NT2/D1 (cell line): ENCODE data around the gene DZIP1L.

Source experiments
- DNase-seq: peaks from one replicate; pipeline ENCODE4 v3.0.0-alpha.2; 2011; ENCODE audit warnings: low read depth, low spot score
- H3K27me3 ChIP-seq: 2 replicates; pipeline ENCODE4 v1.6.0; 2011; ENCODE audit warnings: mild to moderate bottlenecking; ENCODE audit not compliant: insufficient read length, insufficient read depth
- H3K36me3 ChIP-seq: 2 replicates; pipeline ENCODE4 v1.6.1; 2011; ENCODE audit warnings: mild to moderate bottlenecking, low read length, mixed read lengths; ENCODE audit not compliant: insufficient read depth, insufficient read length
- H3K4me1 ChIP-seq: 2 replicates; pipeline ENCODE4 v1.5.1; 2011; ENCODE audit not compliant: insufficient read depth, insufficient read length
- H3K4me3 ChIP-seq: 2 replicates; pipeline ENCODE4 v1.5.1; 2011; ENCODE audit warnings: low read depth; ENCODE audit not compliant: insufficient read length
- H3K9ac ChIP-seq: 2 replicates; pipeline ENCODE4 v1.6.0; 2011; ENCODE audit warnings: low read depth; ENCODE audit not compliant: insufficient read length
- H3K9me3 ChIP-seq: 2 replicates; pipeline ENCODE4 v1.5.1; 2011; ENCODE audit warnings: mild to moderate bottlenecking, low read length; ENCODE audit not compliant: insufficient read depth
- SUZ12 ChIP-seq: IDR thresholded peaks from 2 replicates; pipeline ENCODE4 v1.6.1; 2011; ENCODE audit not compliant: insufficient read length, insufficient read depth; ENCODE audit errors: extremely low read depth
- YY1 ChIP-seq: IDR thresholded peaks from 2 replicates; pipeline ENCODE4 v1.6.1; 2011; ENCODE audit not compliant: insufficient read length, insufficient read depth
- ZNF274 ChIP-seq: IDR thresholded peaks from 2 replicates; pipeline ENCODE4 v1.6.1; 2011; ENCODE audit warnings: mild to moderate bottlenecking, low read depth, low read length

The DZIP1L gene

DNA sequence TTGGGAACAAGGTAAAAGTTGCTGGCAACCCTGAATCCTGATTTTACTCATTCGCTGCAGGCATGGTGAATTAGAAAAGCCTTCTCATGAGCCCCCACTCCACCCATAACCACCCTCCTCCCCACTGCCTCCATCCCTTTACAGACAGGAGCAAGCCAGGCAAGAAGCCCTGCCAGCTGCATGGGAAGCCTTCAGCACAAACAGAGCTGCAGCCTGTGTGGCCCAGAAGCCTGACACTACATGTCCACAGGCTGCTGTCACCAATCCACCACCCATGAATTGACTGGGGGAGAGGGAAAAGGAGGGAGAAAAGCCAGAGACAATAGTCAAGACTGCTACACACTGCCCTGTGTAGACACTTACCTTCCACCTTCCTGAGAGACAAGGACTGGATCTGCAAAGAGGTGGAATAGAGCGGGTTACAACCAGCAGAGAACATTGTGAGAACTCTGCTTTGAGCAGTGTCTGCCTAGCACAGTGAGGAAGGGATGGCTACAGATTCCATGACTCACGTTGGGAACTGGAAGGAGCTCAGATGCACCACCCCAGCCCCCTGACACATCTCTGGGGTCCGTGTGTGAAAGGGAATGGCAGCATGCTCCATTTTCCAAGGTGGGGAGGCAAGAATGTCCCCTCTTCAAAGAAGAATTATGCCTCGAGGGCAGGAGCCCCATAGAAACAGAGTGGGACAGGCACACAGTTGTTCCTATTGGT, 33.9 kb downstream of the DZIP1L start:
- H3K9ac ChIP-seq, result no peak overlapping the region
- DNase-seq, result no peak
- peaks cover 3% of the 10 kb centered on the region for H3K4me1 ChIP-seq
- TF ChIP-seq YY1, result no peak
- TF ChIP-seq ZNF274, result no peak
- no peak for TF ChIP-seq SUZ12
- H3K27me3 ChIP-seq, result no peaks in the 10 kb centered on the region
- H3K36me3 ChIP-seq, result peaks cover 67% of the 10 kb centered on the region
- no peaks in the 10 kb centered on the region for H3K9me3 ChIP-seq
- no peak overlapping the region for H3K4me3 ChIP-seq

DNA sequence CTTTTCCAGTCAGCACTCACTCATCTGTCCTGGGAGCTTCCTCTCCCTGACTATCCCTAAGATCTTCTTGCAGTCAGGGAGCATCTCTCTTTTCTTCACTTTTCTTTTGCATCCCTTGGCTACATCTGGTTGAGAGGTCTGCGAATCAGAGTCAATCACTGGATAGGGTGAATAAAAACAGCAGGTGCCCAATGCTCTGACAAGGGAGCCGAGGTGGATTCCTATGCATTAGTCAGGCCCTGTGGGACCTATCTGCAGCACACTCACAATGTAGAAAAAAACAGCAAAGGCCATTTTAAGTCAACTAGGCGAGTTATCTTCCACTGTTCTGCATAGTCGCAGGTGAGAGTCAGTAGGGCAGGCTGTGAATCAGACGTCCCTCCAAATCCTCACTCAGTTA, 35.5 kb downstream of the DZIP1L start:
- TF ChIP-seq YY1 (no peak), SUZ12 (no peak), ZNF274 (no peak)

DNA sequence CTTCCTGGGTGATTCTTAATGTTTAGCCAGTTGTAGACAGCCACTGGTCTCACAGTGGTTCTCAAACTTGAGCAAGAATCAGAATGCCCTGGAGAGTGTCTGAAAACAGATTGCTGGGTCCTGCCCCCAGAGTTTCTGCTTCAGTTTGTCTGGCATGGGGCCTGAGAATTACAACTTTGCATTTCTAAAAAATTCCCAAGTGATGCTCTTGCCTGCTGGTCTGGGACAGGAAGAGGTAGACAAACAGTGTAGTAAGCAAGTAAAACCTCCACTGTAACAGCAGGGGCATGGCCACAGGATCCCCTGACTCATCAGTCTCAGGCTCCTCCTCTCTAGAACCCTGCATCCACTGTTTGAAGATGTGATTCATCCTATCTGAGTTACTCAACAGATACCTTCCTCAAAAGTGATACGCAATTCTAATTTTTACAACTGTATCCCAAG, 36.5 kb downstream of the DZIP1L start:
- H3K27me3 ChIP-seq, result no peaks in the 10 kb centered on the region
- H3K4me3 ChIP-seq, result no peak overlapping the region
- TF ChIP-seq ZNF274, result no peak
- TF ChIP-seq SUZ12, result no peak
- TF ChIP-seq YY1, result no peak
- DNase-seq, result no peak
- H3K36me3 ChIP-seq, result peaks cover 69% of the 10 kb centered on the region
- peaks cover 3% of the 10 kb centered on the region for H3K4me1 ChIP-seq
- no peak overlapping the region for H3K9ac ChIP-seq
- H3K9me3 ChIP-seq, result no peaks in the 10 kb centered on the region; the same call in 1 of the 2 replicates

More for the DNA sequence above, 35.5 kb downstream of the DZIP1L start:
- H3K36me3 ChIP-seq, result peaks cover 74% of the 10 kb centered on the region
- no peaks in the 10 kb centered on the region for H3K27me3 ChIP-seq
- DNase-seq, result no peak
- no peak overlapping the region for H3K9ac ChIP-seq
- H3K9me3 ChIP-seq, result no peaks in the 10 kb centered on the region; the same call in 1 of the 2 replicates
- H3K4me1 ChIP-seq, result peaks cover 3% of the 10 kb centered on the region
- H3K4me3 ChIP-seq, result no peak overlapping the region

DNA sequence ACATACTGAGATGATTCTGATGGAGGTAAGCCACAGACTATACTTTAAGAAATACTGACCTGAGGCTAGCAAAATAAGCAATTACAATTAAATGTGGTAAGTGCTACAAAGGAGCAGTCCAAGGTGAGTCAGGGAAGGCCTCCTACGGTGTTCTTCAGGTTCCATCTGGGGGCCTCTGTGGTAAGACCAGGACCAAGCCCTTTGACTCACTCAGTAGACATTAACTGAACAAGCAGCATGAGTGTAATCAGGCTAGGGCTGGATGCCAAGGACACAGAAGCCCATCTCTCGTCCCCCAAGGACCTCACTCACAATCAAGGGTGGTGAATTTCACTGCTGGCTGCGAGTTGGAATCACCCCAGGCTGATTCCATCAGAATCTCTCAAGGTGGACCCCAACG, 37.3 kb downstream of the DZIP1L start:
- H3K4me3 ChIP-seq, result no peak overlapping the region
- TF ChIP-seq ZNF274 (no peak), SUZ12 (no peak), YY1 (no peak)
- H3K4me1 ChIP-seq, result peaks cover 1% of the 10 kb centered on the region
- H3K27me3 ChIP-seq, result no peaks in the 10 kb centered on the region
- no peak overlapping the region for H3K9ac ChIP-seq
- peaks cover 60% of the 10 kb centered on the region for H3K36me3 ChIP-seq
- no peaks in the 10 kb centered on the region; the same call in 1 of the 2 replicates for H3K9me3 ChIP-seq
- no peak for DNase-seq

DNA sequence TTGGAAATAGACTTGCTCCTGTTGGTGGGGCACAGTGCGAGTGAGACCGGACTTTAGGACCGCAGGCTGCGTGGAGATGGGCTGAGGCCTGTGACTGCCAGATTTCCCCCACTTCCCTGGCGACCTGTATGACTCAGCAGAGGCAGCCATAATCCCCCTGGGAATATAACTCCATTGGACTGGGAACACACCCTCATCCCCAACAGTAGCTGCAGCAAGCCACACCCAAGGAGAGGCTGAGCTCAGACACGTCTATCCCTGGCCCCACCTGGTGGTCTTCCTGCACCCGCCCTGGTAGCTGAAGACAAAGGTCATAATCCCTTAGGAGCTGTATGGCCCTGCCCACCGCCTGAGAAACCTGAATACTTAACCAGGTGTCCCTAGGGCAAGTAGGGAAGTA, 42.6 kb downstream of the DZIP1L start:
- no peak for DNase-seq
- peaks cover 71% of the 10 kb centered on the region for H3K36me3 ChIP-seq
- no peaks in the 10 kb centered on the region for H3K27me3 ChIP-seq
- TF ChIP-seq ZNF274 (no peak), SUZ12 (no peak)
- peaks cover 5% of the 10 kb centered on the region for H3K4me1 ChIP-seq
- H3K9me3 ChIP-seq, result no peaks in the 10 kb centered on the region; the same call in 1 of the 2 replicates
- no peak overlapping the region for H3K9ac ChIP-seq
- H3K4me3 ChIP-seq, result no peak overlapping the region

DNA sequence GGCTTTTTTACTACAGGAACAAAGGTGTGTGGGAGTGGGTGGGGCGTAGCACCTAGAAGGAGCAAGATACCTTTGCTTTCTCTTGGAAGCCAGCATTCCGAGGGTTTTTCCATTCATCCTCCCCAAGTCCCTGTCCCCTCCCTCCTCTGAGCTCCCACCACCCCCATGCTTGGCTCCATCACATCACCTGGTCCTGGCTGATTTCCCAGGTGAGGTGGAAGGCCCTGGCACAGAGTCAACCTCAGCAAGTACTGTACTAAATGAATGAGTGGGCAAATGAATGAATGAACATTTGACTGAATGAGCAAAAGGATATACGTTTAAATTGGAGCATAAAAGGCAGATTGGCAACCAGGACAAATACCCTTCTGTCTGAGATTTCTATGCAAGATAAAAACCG, 45.4 kb downstream of the DZIP1L start:
- Histone ChIP-seq H3K27me3 (no peaks in the 10 kb centered on the region), H3K36me3 (peaks cover 74% of the 10 kb centered on the region)
- TF ChIP-seq YY1, result no peak
- no peak for TF ChIP-seq SUZ12
- no peak for TF ChIP-seq ZNF274

DNA sequence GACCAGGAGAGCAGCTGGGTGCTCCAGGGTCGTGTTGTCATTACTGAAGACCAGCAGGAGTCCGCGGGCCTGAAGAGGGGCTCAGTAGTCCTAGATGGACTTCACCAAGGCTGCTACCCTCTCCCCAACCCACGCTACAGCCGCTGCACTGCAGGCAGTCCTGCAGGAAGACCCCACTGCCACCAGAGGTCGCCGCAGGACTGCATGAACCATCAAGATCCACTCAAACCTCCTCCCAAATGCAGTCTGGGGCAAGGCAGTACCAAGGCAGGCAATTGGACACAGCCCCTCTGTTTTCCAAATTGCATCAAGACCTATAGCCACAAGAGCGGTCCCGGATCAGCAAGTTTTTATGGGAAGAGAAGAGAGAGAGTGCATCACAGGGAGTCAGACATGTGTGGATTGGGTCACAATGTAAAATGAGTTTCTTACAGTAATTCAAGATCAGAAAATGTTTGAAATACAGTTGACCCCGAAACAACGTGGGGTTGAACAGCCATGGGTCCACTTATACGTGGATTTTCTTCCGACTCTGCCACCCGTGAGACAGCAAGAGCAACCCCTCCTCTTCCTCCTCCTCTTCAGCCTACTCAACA, 46.7 kb downstream of the DZIP1L start:
- TF ChIP-seq YY1, result no peak
- no peak for TF ChIP-seq ZNF274
- no peak for TF ChIP-seq SUZ12
- peak overlapping the region; percentile 6 for H3K9ac ChIP-seq
- H3K4me3 ChIP-seq, result no peak overlapping the region
- H3K36me3 ChIP-seq, result peaks cover 87% of the 10 kb centered on the region
- DNase-seq, result peak; percentile 72
- H3K9me3 ChIP-seq, result no peaks in the 10 kb centered on the region
- H3K27me3 ChIP-seq, result no peaks in the 10 kb centered on the region
- peaks cover 5% of the 10 kb centered on the region for H3K4me1 ChIP-seq

More for the DNA sequence above, 45.4 kb downstream of the DZIP1L start:
- no peaks in the 10 kb centered on the region for H3K9me3 ChIP-seq
- no peak overlapping the region for H3K4me3 ChIP-seq
- no peak for DNase-seq
- H3K9ac ChIP-seq, result no peak overlapping the region
- peaks cover 5% of the 10 kb centered on the region for H3K4me1 ChIP-seq
